ENCODE data around the gene DNAJB14.

DNA sequence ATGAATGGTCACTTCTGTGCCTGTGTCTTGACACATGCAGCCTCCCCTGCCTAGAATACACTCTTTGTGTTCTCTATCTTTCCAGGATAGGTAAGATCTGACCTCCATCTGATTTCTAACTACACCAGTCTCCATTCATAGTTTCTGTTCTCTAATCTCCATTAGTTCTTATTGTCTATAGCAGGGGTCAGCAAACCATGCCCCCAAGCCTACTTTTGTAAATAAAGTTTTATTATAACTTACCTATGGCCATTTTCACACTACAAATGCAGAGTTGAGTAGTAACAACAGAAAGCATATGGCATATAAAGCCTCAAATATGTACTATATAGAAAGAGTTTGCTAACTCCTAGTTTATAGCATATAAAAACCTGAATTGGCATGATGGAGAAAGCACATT, 41.3 kb upstream of the DNAJB14 start:
- TF ChIP-seq POLR2A (IDR thresholded peaks at IDR 0.05), result no peak
- TF ChIP-seq, protein P1, sequence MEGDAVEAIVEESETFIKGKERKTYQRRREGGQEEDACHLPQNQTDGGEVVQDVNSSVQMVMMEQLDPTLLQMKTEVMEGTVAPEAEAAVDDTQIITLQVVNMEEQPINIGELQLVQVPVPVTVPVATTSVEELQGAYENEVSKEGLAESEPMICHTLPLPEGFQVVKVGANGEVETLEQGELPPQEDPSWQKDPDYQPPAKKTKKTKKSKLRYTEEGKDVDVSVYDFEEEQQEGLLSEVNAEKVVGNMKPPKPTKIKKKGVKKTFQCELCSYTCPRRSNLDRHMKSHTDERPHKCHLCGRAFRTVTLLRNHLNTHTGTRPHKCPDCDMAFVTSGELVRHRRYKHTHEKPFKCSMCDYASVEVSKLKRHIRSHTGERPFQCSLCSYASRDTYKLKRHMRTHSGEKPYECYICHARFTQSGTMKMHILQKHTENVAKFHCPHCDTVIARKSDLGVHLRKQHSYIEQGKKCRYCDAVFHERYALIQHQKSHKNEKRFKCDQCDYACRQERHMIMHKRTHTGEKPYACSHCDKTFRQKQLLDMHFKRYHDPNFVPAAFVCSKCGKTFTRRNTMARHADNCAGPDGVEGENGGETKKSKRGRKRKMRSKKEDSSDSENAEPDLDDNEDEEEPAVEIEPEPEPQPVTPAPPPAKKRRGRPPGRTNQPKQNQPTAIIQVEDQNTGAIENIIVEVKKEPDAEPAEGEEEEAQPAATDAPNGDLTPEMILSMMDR (IDR thresholded peaks at IDR 0.05), result no peak

Data from lower leg skin (tissue), 3 donors.